ENCODE data around the gene OPRL1.

DNA sequence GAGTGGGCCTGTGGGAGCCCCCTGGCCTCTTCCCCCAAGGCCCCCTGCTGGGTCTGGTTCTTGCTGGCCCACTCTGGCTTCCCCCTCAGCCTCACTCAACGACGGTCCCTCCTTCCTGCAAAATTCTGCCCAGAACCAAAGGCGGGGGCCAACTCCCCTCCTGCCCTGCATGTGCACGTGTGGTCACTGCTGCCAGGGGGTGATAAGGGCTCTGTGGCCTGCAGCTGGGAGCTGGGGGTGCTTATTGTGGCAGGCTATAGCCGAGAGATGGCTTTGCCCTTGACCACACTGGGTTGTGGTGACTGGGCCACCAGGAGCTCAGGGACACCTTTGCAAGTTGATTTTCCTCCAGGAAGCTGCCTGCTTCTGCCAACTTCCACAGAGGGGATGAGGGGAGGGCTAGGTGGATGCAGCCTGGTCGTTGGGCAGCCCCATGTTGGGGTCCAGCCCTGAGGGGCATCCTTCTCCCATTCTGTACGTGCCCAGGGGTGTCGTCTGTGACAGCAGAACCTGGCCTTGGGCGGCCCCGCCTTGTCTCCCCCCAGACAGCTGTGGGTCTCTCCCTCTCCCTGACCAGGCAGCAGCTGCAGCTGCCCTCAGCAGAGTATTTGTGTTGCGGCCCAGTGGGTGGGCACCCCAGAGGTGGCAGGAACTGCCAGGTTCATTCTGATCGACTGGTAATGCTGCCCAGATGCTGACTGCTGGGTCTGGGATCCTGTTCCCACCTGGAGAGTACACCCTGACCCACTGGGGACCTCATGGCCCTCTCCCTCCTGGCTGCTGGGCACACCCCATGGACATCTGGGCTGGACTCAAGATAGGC is 11.3 kb upstream of the OPRL1 start:
- TF ChIP-seq, protein P1, sequence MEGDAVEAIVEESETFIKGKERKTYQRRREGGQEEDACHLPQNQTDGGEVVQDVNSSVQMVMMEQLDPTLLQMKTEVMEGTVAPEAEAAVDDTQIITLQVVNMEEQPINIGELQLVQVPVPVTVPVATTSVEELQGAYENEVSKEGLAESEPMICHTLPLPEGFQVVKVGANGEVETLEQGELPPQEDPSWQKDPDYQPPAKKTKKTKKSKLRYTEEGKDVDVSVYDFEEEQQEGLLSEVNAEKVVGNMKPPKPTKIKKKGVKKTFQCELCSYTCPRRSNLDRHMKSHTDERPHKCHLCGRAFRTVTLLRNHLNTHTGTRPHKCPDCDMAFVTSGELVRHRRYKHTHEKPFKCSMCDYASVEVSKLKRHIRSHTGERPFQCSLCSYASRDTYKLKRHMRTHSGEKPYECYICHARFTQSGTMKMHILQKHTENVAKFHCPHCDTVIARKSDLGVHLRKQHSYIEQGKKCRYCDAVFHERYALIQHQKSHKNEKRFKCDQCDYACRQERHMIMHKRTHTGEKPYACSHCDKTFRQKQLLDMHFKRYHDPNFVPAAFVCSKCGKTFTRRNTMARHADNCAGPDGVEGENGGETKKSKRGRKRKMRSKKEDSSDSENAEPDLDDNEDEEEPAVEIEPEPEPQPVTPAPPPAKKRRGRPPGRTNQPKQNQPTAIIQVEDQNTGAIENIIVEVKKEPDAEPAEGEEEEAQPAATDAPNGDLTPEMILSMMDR (conservative IDR thresholded peaks at IDR 0.05): no peak
- no peak for TF ChIP-seq EZH2 (IDR thresholded peaks at IDR 0.05; ENCODE audit: low read depth)

Data from PC-9 (cell line).